HepG2 (cell line): ENCODE data around the gene IL1RL1. TPM values are rescaled to one million over a fixed set of nuclear protein-coding genes. Genes with fewer than 3 reads are reported as not detected.

Source experiments
- ATAC-seq: fragments of 200-7000 bp; cut with Tn5 transposase; 3 replicates; pipeline ENCODE4 v1.9.1; 2020; ENCODE audit warnings: mild to moderate bottlenecking, moderate library complexity
- BruUV-seq: library from RNA; stranded (reverse); fragments of 400-500 nt; replicated peaks from 2 replicates; lab custom pipeline; 2021; lab: Mats Ljungman, UMichigan
- CTCF ChIA-PET: fragments of 300-600 bp; formaldehyde crosslinking; extraction: SDS; loops from one replicate; lab custom pipeline; 2021; ENCODE audit warnings: low total read pairs, inconsistent platforms, low intra/inter-chr PET ratio; lab: Yijun Ruan, JAX
- POLR2A ChIA-PET: fragments of 350-600 bp; sonication (Branson Sonifier 250); formaldehyde crosslinking; loops from one replicate; lab custom pipeline; 2020; ENCODE audit warnings: antibody characterized with exemption, inconsistent platforms; lab: Yijun Ruan, JAX
- DNase-seq: peaks from one replicate; pipeline ENCODE4 v3.0.0-alpha.2; 2015; ENCODE audit warnings: low spot score
- FAIRE-seq: peaks from 3 replicates; lab custom pipeline; 2011; peaks lifted over from hg19 to GRCh38; lab: Jason Lieb, UNC
- H2AFZ ChIP-seq: one replicate; pipeline ENCODE4 v1.6.1; 2011; ENCODE audit warnings: low read length, inconsistent platforms
- H3K27ac ChIP-seq: fragments of 300-600 bp; 3 replicates; pipeline ENCODE4 v1.8.0; 2011; ENCODE audit warnings: mixed run types, mild to moderate bottlenecking, mixed read lengths, low read length, inconsistent platforms; ENCODE audit not compliant: insufficient read depth; ENCODE audit errors: extremely low read length
- H3K27me3 ChIP-seq, 2 experiments: fragments of 200-600 bp in 1 of 2; 2 replicates in 1 of 2; 3 replicates in 1 of 2; pipeline versions ENCODE4 v1.6.0 to v1.8.0; 2011; ENCODE audit warnings: low read length in 2 of 2, mild to moderate bottlenecking in 2 of 2, moderate library complexity in 2 of 2, inconsistent platforms in 1 of 2; ENCODE audit not compliant: insufficient read depth in 2 of 2, control insufficient read depth in 1 of 2
- H3K36me3 ChIP-seq, 2 experiments: fragments of 200-600 bp in 1 of 2; replicated peaks in 1 of 2; 2 replicates in 1 of 2; 3 replicates in 1 of 2; pipeline versions ENCODE4 v1.5.1 to v1.8.0; 2011; ENCODE audit warnings: low read length in 2 of 2, inconsistent platforms in 1 of 2; ENCODE audit not compliant: insufficient read depth in 2 of 2, control insufficient read depth in 1 of 2
- H3K4me1 ChIP-seq: 2 replicates; pipeline ENCODE4 v1.5.1; 2012; ENCODE audit warnings: low read length, inconsistent platforms; ENCODE audit not compliant: insufficient read depth
- H3K4me2 ChIP-seq: 2 replicates; pipeline ENCODE4 v1.6.0; 2011; ENCODE audit warnings: low read depth, low read length, inconsistent platforms
- H3K4me3 ChIP-seq, 3 experiments: fragments of 200-600 bp in 1 of 3; sonication (generic), shearing (Covaris generic) in 1 of 3; replicated peaks in 1 of 3; 2 replicates each; pipeline ENCODE4 v1.5.1; 2011 to 2016; ENCODE audit warnings: low read length in 3 of 3, inconsistent platforms in 2 of 3, low read depth in 2 of 3, mild to moderate bottlenecking in 2 of 3, control low read depth in 1 of 3, mixed read lengths in 1 of 3; ENCODE audit not compliant: insufficient read depth in 1 of 3
- H3K79me2 ChIP-seq: one replicate; pipeline ENCODE4 v1.6.1; 2011; ENCODE audit warnings: low read length, inconsistent platforms; ENCODE audit not compliant: insufficient read depth
- H3K9ac ChIP-seq: 2 replicates; pipeline ENCODE4 v1.6.0; 2011; ENCODE audit warnings: mild to moderate bottlenecking, low read depth, low read length, inconsistent platforms; ENCODE audit not compliant: insufficient read depth
- H3K9me3 ChIP-seq: 2 replicates; pipeline ENCODE4 v1.5.1; 2012; ENCODE audit warnings: mild to moderate bottlenecking, low read length
- H4K20me1 ChIP-seq: 2 replicates; pipeline ENCODE4 v1.6.0; 2011; ENCODE audit warnings: inconsistent platforms, mild to moderate bottlenecking, low read length, moderate library complexity; ENCODE audit not compliant: insufficient read depth
- CBX2 ChIP-seq, 2 experiments: fragments of 200-600 bp in 1 of 2; sonication (generic); formaldehyde crosslinking in 1 of 2; IDR thresholded peaks; 2 replicates each; pipeline versions ENCODE4 v1.7.0 to v1.8.1; 2018 to 2022; ENCODE audit warnings: low read depth in 2 of 2, low read length in 1 of 2, mild to moderate bottlenecking in 1 of 2, missing genetic modification reagents in 1 of 2
- EZH2 ChIP-seq: conservative IDR thresholded peaks from 2 replicates; pipeline ENCODE4 v1.6.1; 2012; ENCODE audit warnings: mild to moderate bottlenecking, low read depth, low read length, moderate library complexity
- FOXA3 ChIP-seq: IDR thresholded peaks from 2 replicates; pipeline ENCODE4 v1.6.1; 2016; ENCODE audit warnings: missing genetic modification reagents, missing compliant biosample characterization
- MAFK ChIP-seq, 2 experiments: IDR thresholded peaks in 1 of 2; conservative IDR thresholded peaks in 1 of 2; 2 replicates each; pipeline ENCODE4 v1.6.1; 2011; ENCODE audit warnings: improper control_type of control experiment in 2 of 2, low read length in 2 of 2
- TCF7L2 ChIP-seq: IDR thresholded peaks from 2 replicates; pipeline ENCODE4 v1.6.1; 2011; ENCODE audit warnings: mild to moderate bottlenecking, low read depth, low read length, moderate library complexity
- ZNF430 ChIP-seq: sonication (generic); formaldehyde crosslinking; IDR thresholded peaks from 2 replicates; pipeline ENCODE4 v1.9.0; 2021; ENCODE audit warnings: mild to moderate bottlenecking, missing genetic modification reagents
- WGBS: methylation state at CpG from one replicate; pipeline ENCODE4 v1.1.6; 2017; ENCODE audit warnings: low lambda C conversion rate; 5-methylcytosine and 5-hydroxymethylcytosine counted together
- in situ Hi-C: cut with HindIII; loops from 2 replicates; pipeline ENCODE4 v1.10.0; 2017; ENCODE audit warnings: low pct_unique_long_range_greater_than_20kb; ENCODE audit not compliant: extremely low pct_ligation_motif_present
- intact Hi-C: fragments of 100-400 bp; cut with micrococcal nuclease; formaldehyde crosslinking; loops from one replicate; pipeline ENCODE4 v1.10.0; 2022; ENCODE audit not compliant: unreplicated experiment
- polyA plus RNA-seq, 8 experiments: library from polyadenylated mRNA; depleted of rRNA in 3 of 8; stranded (reverse) in 7 of 8; unstranded in 1 of 8; fragments of >200 nt; fragmentation: Illumina TruSeq in 4 of 8; extraction: Trizol in 4 of 8; gene quantifications; 2 replicates each; pipeline versions ENCODE4 v1.2.1 to v1.2.3, GENCODE V29; 2011 to 2016; ENCODE audit warnings: low read depth in 4 of 8, missing spikeins in 1 of 8, mixed read lengths in 1 of 8; ENCODE audit not compliant: insufficient read depth in 1 of 8
- total RNA-seq, 5 experiments: library from RNA; depleted of rRNA; stranded (reverse); fragments of >200 nt; fragmentation: Illumina TruSeq; extraction: Trizol; gene quantifications; 2 replicates each; pipeline ENCODE4 v1.2.3, GENCODE V29; 2016; ENCODE audit warnings: low read depth in 1 of 5
- TF ChIP-seq, protein P1 (sequence below): sonication (generic); formaldehyde crosslinking; IDR thresholded peaks from 2 replicates; pipeline ENCODE4 v1.5.0; 2020; ENCODE audit warnings: missing genetic modification reagents

The IL1RL1 gene
- total and polyA plus RNA-seq, 2 of the 13 experiments (the other 11 are each of a cell fraction or from before 2014, with no cell fraction given): 0.02 to 0.03 TPM

DNA sequence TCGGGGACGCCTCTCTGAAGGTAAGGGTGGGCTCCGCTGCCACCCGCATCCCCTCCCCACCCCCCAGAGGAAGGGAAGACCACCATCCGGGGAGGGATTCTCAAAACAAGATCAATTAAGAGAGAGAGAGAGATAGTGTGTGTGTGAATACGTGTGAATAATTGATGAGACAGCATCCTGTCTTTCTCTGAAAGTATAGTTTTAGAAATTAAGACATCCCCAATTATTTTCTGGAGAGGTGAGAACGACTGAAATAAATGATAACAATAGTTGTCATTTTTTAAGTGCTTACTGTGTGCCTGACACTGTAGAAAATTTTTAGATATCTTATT lies 45.0 kb downstream of the IL1RL1 start:
- Histone ChIP-seq H3K36me3 (no peaks in the 10 kb centered on the region), H3K27ac (no peak overlapping the region), H3K79me2 (no peaks in the 10 kb centered on the region), H3K4me2 (peak overlapping the region; percentile 92), H4K20me1 (no peaks in the 10 kb centered on the region), H3K27me3 (peaks cover 2 to 18% of the 10 kb centered on the region in 2 experiments; a peak in 4 of 5 replicates), H3K4me1 (peaks cover 2% of the 10 kb centered on the region), H3K9ac (no peak overlapping the region), H3K4me3 (peak overlapping the region in 2 of 3 experiments; percentile 55 to 77; a peak in 3 of 6 replicates), H2AFZ (no peak overlapping the region), H3K9me3 (no peaks in the 10 kb centered on the region)
- 16% methylated on average over 7 of the region's 7 CpGs for WGBS
- no peak for DNase-seq
- no TSS peak for BruUV-seq
- intact Hi-C loops (loop anchor here (5.0 to 10.0 kb wide), 3 partner anchors 329 to 472 kb away; no protein-coding TSS in a partner anchor), in situ Hi-C loops (loop anchor here (5.0 to 10.0 kb wide), 2 partner anchors 104 to 362 kb away; partner anchors contain the start of gene IL1R2)
- no peak for FAIRE-seq
- no peak for ATAC-seq
- POLR2A ChIA-PET: interaction anchor here (0.7 kb wide), 1 partner anchor 214 kb away, joined by 3 read pairs; no protein-coding TSS in a partner anchor
- CTCF ChIA-PET: interaction anchor here (1.8 kb wide), 1 partner anchor 473 kb away, joined by 8 read pairs; no protein-coding TSS in a partner anchor
- TF ChIP-seq EZH2 (peak; percentile 56; the same call in 1 of the 2 replicates), MAFK (conservative IDR thresholded peaks at IDR 0.05 in 1 of 2, IDR thresholded peaks at IDR 0.05 in 1 of 2; ENCODE audit: low read length in 2 of 2) (peak in 1 of 2 experiments; percentile 53; a peak in 2 of 4 replicates), CBX2 (IDR thresholded peaks at IDR 0.05; ENCODE audit: low read depth, low read length) (peak; percentile 62; the same call in 1 of the 2 replicates), CBX2 (CRISPR knock-in tag; IDR thresholded peaks at IDR 0.05; ENCODE audit: low read depth) (no peak)
- TF ChIP-seq, protein P1, sequence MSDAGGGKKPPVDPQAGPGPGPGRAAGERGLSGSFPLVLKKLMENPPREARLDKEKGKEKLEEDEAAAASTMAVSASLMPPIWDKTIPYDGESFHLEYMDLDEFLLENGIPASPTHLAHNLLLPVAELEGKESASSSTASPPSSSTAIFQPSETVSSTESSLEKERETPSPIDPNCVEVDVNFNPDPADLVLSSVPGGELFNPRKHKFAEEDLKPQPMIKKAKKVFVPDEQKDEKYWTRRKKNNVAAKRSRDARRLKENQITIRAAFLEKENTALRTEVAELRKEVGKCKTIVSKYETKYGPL: no peak

DNA sequence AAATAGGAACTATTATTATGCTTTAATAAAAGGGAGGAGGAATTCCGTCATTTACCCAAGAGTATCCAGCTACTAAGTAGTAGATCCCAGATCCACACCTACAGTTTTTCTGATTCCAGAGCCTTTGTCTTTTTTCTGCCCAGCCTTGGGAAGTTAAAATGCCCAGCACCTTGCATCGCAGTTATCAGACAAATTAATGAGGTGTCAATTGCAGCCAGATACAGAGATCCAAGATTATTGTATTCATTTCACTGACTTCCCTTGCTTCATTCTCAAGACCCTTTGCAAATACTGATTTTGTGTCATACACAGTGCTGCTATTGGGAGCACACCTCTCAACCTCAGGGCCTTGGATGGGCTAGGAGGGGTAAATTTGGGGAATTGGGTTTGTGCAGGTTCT lies 45.4 kb downstream of the IL1RL1 start:
- Histone ChIP-seq H3K9ac (no peak overlapping the region), H3K36me3 (no peaks in the 10 kb centered on the region), H3K27ac (no peak overlapping the region), H3K9me3 (no peaks in the 10 kb centered on the region), H2AFZ (no peak overlapping the region), H3K4me1 (peaks cover 6% of the 10 kb centered on the region), H3K79me2 (no peaks in the 10 kb centered on the region), H3K4me2 (no peak overlapping the region), H3K27me3 (peaks cover 2 to 18% of the 10 kb centered on the region in 2 experiments; a peak in 4 of 5 replicates), H3K4me3 (no peak overlapping the region), H4K20me1 (no peaks in the 10 kb centered on the region)
- FAIRE-seq (no peak), ATAC-seq (no peak), DNase-seq (no peak)
- ChIA-PET POLR2A (interaction anchor here (0.7 kb wide), 1 partner anchor 215 kb away, joined by 3 read pairs; no protein-coding TSS in a partner anchor), CTCF (no interaction called here)
- WGBS: 82% methylated on average over 2 of the region's 2 CpGs
- TF ChIP-seq ZNF430 (0 out of 2 replicates have a peak, but pooled peaks have one; percentile 7), TCF7L2 (no peak), FOXA3 (CRISPR knock-in tag) (no peak)
- in situ Hi-C loops (loop anchor here (5.0 to 10.0 kb wide), 2 partner anchors 104 to 362 kb away; partner anchors contain the start of gene IL1R2), intact Hi-C loops (loop anchor here (5.0 to 10.0 kb wide), 3 partner anchors 329 to 472 kb away; no protein-coding TSS in a partner anchor)
- BruUV-seq: no TSS peak
